ENCODE data around the gene MAP2K5. TPM values are rescaled to one million over a fixed set of nuclear protein-coding genes. Genes with fewer than 3 reads are reported as not detected.
A peak's percentile ranks its signal among the peaks of the same experiment; 100 is the strongest.

MAP2K5 gene
- total RNA-seq, 2 experiments from 2014 or later = 15.4 to 20.6 TPM

DNA sequence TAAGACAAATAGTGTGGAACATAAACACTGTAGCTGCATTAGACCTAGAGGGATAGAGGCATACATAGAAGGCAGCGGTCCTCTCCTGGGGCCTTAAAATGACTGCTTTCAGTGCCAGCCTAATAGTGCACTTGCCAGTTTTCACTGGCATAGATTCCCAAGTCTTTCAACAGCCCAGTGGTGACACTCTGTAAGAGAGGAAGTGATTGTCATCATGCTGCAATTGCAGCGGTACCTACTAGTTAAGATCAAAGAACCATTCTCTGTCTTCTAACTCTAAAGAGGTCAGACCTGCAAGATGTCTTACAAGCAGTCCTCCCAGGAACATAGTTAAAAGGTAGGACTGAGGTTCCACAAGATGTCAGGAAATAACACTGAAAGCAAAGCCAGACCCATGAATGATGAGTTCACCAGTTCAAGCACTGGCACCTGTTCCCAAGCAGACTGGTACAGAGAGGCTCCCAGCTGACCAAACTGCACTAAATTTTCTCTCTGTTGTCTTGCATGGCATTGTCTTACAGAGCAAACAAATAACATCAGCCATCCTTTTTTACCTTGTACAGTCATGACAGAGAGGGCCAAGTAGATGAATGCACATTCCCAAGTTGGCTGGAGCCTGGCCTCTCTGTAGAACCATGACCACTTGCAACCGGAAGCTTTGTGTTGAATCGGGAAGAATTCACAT, 182.3 kb downstream of the MAP2K5 start:
- DNase-seq = no peak
- Mint-ChIP-seq H3K27ac (no peak overlapping the region), H3K36me3 (ENCODE audit: low read depth) (no peaks in the 10 kb centered on the region), H3K9me3 (no peaks in the 10 kb centered on the region), H3K27me3 (ENCODE audit: low read depth) (no peaks in the 10 kb centered on the region), H3K4me3 (no peak overlapping the region), H3K4me1 (ENCODE audit: low read depth) (peaks cover 8% of the 10 kb centered on the region)
- intact Hi-C loops (cut with micrococcal nuclease) = no loop called here
- CTCF ChIA-PET = no interaction called here

- no peak overlapping the region for H3K27ac Mint-ChIP-seq
- H3K4me1 Mint-ChIP-seq (ENCODE audit: low read depth) = peaks cover 3% of the 10 kb centered on the region
- no peak overlapping the region for H3K4me3 Mint-ChIP-seq
- no peaks in the 10 kb centered on the region for H3K36me3 Mint-ChIP-seq (ENCODE audit: low read depth)
- intact Hi-C loops (cut with micrococcal nuclease) = no loop called here
- H3K27me3 Mint-ChIP-seq (ENCODE audit: low read depth) = no peaks in the 10 kb centered on the region
- no peak for DNase-seq
- CTCF ChIA-PET = interaction anchor here (0.6 kb wide), 1 partner anchor 50 kb away, joined by 3 read pairs; no protein-coding TSS in a partner anchor
- no peaks in the 10 kb centered on the region for H3K9me3 Mint-ChIP-seq
Measured at GRCh38 chr15:67730135-67730534, 187.6 kb downstream of the MAP2K5 start.

- Mint-ChIP-seq H3K36me3 (ENCODE audit: low read depth) (no peaks in the 10 kb centered on the region), H3K27ac (no peak overlapping the region), H3K27me3 (ENCODE audit: low read depth) (no peaks in the 10 kb centered on the region), H3K4me1 (ENCODE audit: low read depth) (peaks cover 13% of the 10 kb centered on the region), H3K4me3 (no peak overlapping the region), H3K9me3 (no peaks in the 10 kb centered on the region)
- CTCF ChIA-PET = no interaction called here
- intact Hi-C loops (cut with micrococcal nuclease) = no loop called here
- no peak for DNase-seq
Measured at GRCh38 chr15:67731112-67731721, 188.7 kb downstream of the MAP2K5 start.

DNA sequence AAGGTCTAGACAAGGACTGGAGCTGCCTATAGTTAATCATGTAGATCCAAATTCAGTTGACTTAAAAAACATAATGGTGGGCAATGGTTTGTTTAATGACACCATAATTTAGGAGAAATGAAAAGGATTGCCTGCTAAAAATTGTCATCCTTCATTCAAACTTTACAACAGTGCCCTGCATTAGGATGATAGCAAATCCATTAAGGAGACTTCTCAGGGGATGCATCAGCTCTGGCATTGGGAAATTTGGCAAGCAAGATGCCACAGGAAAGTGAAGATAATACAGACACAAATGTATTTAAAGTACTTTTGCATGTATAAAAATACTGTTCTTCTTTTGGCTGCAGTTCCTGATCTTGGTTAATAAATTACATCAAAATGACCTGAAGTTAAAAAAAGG, 189.7 kb downstream of the MAP2K5 start:
- Mint-ChIP-seq H3K27me3 (ENCODE audit: low read depth) (no peaks in the 10 kb centered on the region), H3K27ac (no peak overlapping the region), H3K4me1 (ENCODE audit: low read depth) (peaks cover 13% of the 10 kb centered on the region), H3K4me3 (no peak overlapping the region), H3K36me3 (ENCODE audit: low read depth) (no peaks in the 10 kb centered on the region), H3K9me3 (no peaks in the 10 kb centered on the region)
- intact Hi-C loops (cut with micrococcal nuclease) = no loop called here
- no peak for DNase-seq
- CTCF ChIA-PET = no interaction called here

GRCh38 chr15:67732671-67733374, 190.3 kb downstream of the MAP2K5 start:
- no peak overlapping the region for H3K4me3 Mint-ChIP-seq
- intact Hi-C loops (cut with micrococcal nuclease) = no loop called here
- no peaks in the 10 kb centered on the region for H3K9me3 Mint-ChIP-seq
- peaks cover 3% of the 10 kb centered on the region for H3K36me3 Mint-ChIP-seq (ENCODE audit: low read depth)
- CTCF ChIA-PET = no interaction called here
- no peaks in the 10 kb centered on the region for H3K27me3 Mint-ChIP-seq (ENCODE audit: low read depth)
- no peak for DNase-seq
- no peak overlapping the region for H3K27ac Mint-ChIP-seq
- H3K4me1 Mint-ChIP-seq (ENCODE audit: low read depth) = peaks cover 13% of the 10 kb centered on the region

DNA sequence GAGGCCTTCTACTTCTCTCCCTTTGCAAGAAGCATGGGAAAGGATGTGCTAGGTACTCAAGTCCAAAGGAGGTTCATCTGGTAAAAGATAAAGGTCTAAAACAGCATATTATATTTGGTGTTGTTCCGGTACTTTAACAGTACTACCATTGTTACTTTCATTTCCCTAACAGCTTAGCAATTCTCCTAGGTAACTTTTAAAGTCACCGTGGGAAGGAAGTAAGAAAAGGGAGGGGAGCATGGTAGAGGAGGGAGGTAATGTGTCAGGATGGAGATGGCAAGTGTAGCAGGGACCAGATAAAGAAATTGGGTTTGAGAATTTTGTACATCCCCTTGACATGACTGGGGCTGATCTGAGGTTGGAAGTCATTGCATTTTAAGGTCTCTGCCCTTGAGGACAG, 193.4 kb downstream of the MAP2K5 start:
- H3K27me3 Mint-ChIP-seq (ENCODE audit: low read depth) = no peaks in the 10 kb centered on the region
- no peak overlapping the region for H3K27ac Mint-ChIP-seq
- CTCF ChIA-PET = no interaction called here
- intact Hi-C loops (cut with micrococcal nuclease) = no loop called here
- peaks cover 3% of the 10 kb centered on the region for H3K36me3 Mint-ChIP-seq (ENCODE audit: low read depth)
- DNase-seq = no peak
- H3K4me1 Mint-ChIP-seq (ENCODE audit: low read depth) = peaks cover 14% of the 10 kb centered on the region
- no peaks in the 10 kb centered on the region for H3K9me3 Mint-ChIP-seq
- no peak overlapping the region for H3K4me3 Mint-ChIP-seq

GRCh38 chr15:67736810-67737209, 194.3 kb downstream of the MAP2K5 start:
- Mint-ChIP-seq H3K4me1 (ENCODE audit: low read depth) (peaks cover 19% of the 10 kb centered on the region), H3K27ac (no peak overlapping the region), H3K27me3 (ENCODE audit: low read depth) (no peaks in the 10 kb centered on the region), H3K36me3 (ENCODE audit: low read depth) (peaks cover 5% of the 10 kb centered on the region), H3K4me3 (no peak overlapping the region), H3K9me3 (no peaks in the 10 kb centered on the region)
- CTCF ChIA-PET = no interaction called here
- intact Hi-C loops (cut with micrococcal nuclease) = no loop called here
- no peak for DNase-seq

- Mint-ChIP-seq H3K9me3 (no peaks in the 10 kb centered on the region), H3K27me3 (ENCODE audit: low read depth) (no peaks in the 10 kb centered on the region), H3K27ac (no peak overlapping the region), H3K4me3 (no peak overlapping the region), H3K4me1 (ENCODE audit: low read depth) (peaks cover 25% of the 10 kb centered on the region), H3K36me3 (ENCODE audit: low read depth) (peaks cover 5% of the 10 kb centered on the region)
- intact Hi-C loops (cut with micrococcal nuclease) = no loop called here
- DNase-seq = no peak
- CTCF ChIA-PET = no interaction called here
Measured at GRCh38 chr15:67738056-67738455, 195.6 kb downstream of the MAP2K5 start.

GRCh38 chr15:67740405-67740804, 197.9 kb downstream of the MAP2K5 start:
- Mint-ChIP-seq H3K27ac (no peak overlapping the region), H3K36me3 (ENCODE audit: low read depth) (peaks cover 5% of the 10 kb centered on the region), H3K4me3 (no peak overlapping the region), H3K9me3 (no peaks in the 10 kb centered on the region), H3K27me3 (ENCODE audit: low read depth) (no peaks in the 10 kb centered on the region), H3K4me1 (ENCODE audit: low read depth) (peaks cover 44% of the 10 kb centered on the region)
- DNase-seq = no peak
- CTCF ChIA-PET = no interaction called here
- intact Hi-C loops (cut with micrococcal nuclease) = no loop called here

DNA sequence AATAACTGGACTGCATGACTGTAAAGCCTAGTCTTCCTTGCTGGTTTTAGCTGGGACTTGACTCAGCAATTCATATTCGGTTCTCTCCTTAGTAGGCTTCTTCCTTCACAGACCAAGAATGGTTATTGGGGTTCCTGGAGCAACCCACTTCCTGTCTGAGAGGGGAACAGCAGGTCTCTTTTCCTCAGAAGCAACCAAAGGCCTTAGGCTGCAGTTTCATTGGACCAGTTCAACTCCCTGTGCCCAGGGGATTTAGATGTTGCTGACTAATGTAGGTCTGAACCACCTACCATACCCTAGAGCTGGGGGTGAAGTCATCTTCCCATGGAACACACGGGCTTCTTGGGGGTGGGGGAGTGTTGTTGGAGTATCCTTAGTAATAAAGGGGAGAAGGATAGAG, 198.8 kb downstream of the MAP2K5 start:
- Mint-ChIP-seq H3K27me3 (ENCODE audit: low read depth) (no peaks in the 10 kb centered on the region), H3K9me3 (no peaks in the 10 kb centered on the region), H3K36me3 (ENCODE audit: low read depth) (peaks cover 5% of the 10 kb centered on the region), H3K4me3 (no peak overlapping the region), H3K27ac (no peak overlapping the region), H3K4me1 (ENCODE audit: low read depth) (peaks cover 45% of the 10 kb centered on the region)
- intact Hi-C loops (cut with micrococcal nuclease) = no loop called here
- no peak for DNase-seq
- CTCF ChIA-PET = no interaction called here

- Mint-ChIP-seq H3K36me3 (ENCODE audit: low read depth) (peaks cover 2% of the 10 kb centered on the region), H3K4me3 (no peak overlapping the region), H3K27ac (no peak overlapping the region), H3K9me3 (no peaks in the 10 kb centered on the region), H3K27me3 (ENCODE audit: low read depth) (no peaks in the 10 kb centered on the region), H3K4me1 (ENCODE audit: low read depth) (peaks cover 54% of the 10 kb centered on the region)
- DNase-seq = no peak
- intact Hi-C loops (cut with micrococcal nuclease) = no loop called here
- CTCF ChIA-PET = interaction anchor here (1.5 kb wide), 1 partner anchor 26 kb away, joined by 3 read pairs; no protein-coding TSS in a partner anchor
Measured at GRCh38 chr15:67743558-67743957, 201.1 kb downstream of the MAP2K5 start.

GRCh38 chr15:67744331-67745072, 202.0 kb downstream of the MAP2K5 start:
- H3K36me3 Mint-ChIP-seq (ENCODE audit: low read depth) = peaks cover 2% of the 10 kb centered on the region
- no peak for DNase-seq
- peak overlapping the region; percentile 33 for H3K27ac Mint-ChIP-seq
- peaks cover 54% of the 10 kb centered on the region for H3K4me1 Mint-ChIP-seq (ENCODE audit: low read depth)
- CTCF ChIA-PET = interaction anchor here (0.9 to 1.5 kb wide), 2 partner anchors 11 to 27 kb away, joined by 3 read pairs; no protein-coding TSS in a partner anchor
- H3K4me3 Mint-ChIP-seq = no peak overlapping the region
- H3K27me3 Mint-ChIP-seq (ENCODE audit: low read depth) = no peaks in the 10 kb centered on the region
- H3K9me3 Mint-ChIP-seq = no peaks in the 10 kb centered on the region
- intact Hi-C loops (cut with micrococcal nuclease) = no loop called here

All from activated naive CD4-positive, alpha-beta T cell treated with anti-CD3 and anti-CD28 coated beads for 36 hours (primary cell).